Activated naive CD8-positive, alpha-beta T cell treated with anti-CD3 and anti-CD28 coated beads, Interleukin-2, amount 50 U/mL, for 16 hours (primary cell): ENCODE measurements around the gene RTEL1.
"Not testable (repeated sequence)": the region's sequence is repeated elsewhere in the genome, so short reads cannot be mapped to it uniquely, and the experiment has no call there.

Source experiments
- DNase-seq: peaks from one replicate; pipeline ENCODE4 v3.0.0-alpha.2; 2020; ENCODE audit warnings: low read depth, low spot score

RTEL1 gene

DNA sequence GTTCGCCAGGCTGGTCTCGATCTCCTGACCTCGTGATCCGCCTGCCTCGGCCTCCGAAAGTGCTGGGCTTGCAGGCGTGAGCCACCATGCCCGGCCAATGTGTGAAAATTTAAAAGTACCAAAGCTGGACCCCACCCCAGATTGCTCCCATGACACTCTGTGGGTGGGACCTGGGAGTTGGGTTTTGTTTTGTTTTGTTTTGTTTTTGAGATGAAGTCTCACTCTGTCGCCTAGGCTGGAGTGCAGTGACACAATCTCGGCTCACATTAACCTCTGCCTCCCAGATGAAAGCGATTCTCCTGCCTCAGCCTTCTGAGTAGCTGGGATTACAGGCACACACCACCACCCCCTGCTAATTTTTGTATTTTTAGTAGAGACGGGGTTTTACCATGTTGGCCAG is 13.6 kb downstream of the RTEL1 start:
- DNase-seq = not testable (repeated sequence)

DNA sequence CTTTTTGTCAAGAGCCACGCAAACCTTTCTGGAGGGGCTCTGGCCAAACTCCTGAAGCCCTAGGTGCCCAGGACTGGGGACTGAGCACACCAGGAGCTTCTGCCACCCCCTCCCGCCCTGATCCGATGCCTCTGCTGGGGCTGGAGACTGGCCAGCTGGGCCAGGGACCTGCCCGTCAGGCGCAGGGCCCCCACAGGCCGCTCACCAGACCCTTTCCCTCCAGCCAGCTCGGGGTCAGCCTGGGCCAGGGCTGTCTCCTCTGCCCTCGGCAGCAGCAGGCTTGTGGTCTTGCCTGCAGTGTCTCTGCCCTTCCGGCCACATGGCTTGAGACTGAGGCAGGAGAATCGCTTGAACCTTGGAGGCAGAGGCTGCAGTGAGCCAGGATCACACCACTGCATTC is 14.6 kb downstream of the RTEL1 start:
- no peak for DNase-seq

DNA sequence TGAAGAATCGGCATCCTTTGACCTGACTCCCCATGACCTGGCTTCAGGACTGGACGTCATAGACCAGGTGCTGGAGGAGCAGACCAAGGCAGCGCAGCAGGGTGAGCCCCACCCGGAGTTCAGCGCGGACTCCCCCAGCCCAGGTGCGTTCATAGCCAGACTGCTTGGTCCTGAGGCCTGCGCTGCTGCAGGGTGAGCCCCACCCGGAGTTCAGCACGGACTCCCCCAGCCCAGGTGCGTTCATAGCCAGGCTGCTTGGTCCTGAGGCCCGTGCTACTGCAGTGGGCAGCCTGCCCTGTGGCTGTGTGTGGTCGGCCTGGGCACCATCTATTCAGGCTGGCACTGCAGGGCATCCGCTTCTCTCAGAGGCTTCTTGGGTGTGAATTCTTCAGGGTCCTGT is 15.8 kb downstream of the RTEL1 start:
- no peak for DNase-seq

DNA sequence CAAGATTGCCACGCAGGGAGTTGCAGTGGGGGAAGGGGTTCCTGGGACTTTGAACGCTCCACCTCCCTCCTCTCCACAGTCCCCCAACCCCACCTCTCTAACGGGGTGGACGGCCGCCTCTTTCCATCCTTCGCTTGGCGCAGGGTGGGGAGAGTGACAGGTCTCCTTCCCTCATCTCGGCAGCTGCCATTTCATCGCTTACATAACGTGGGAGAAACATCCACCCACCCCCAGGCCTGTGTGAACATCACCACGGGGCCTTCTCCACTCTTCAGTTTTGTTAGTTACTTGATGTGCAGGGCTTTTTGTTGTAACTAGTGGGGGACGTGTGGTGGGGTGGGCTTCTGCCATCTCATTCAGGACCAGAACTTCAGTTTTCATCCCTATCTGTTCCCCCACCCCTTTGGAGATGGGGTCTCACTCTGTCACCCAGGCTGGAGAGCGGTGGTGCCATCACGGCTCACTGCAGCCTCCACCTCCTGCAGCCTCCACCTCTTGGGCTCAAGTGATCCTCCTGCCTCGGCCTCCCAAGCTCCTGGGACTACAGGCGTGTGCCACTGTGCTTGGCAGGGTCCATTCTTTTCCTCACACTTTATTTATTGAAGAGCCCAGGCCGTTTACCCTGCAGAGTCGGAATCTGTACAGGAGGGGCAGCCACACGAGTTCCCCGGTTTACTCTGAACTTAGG is 17.7 kb downstream of the RTEL1 start:
- no peak for DNase-seq

DNA sequence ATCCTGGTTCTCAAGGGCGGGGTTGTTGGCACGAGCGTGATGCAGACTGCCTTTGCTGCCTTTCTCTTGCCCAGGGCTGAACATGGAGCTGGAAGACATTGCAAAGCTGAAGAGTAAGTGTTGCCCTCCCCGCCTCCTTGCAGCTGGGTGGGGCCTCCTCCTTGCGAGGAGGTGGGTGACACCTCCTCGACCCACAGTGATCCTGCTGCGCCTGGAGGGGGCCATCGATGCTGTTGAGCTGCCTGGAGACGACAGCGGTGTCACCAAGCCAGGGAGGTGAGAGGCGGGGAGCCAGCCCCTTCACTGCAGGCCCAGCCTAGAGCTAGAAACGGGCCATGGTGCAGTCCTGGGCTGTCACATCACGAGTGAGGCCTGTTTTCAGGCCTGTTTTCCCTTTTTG is 20.0 kb downstream of the RTEL1 start:
- no peak for DNase-seq

DNA sequence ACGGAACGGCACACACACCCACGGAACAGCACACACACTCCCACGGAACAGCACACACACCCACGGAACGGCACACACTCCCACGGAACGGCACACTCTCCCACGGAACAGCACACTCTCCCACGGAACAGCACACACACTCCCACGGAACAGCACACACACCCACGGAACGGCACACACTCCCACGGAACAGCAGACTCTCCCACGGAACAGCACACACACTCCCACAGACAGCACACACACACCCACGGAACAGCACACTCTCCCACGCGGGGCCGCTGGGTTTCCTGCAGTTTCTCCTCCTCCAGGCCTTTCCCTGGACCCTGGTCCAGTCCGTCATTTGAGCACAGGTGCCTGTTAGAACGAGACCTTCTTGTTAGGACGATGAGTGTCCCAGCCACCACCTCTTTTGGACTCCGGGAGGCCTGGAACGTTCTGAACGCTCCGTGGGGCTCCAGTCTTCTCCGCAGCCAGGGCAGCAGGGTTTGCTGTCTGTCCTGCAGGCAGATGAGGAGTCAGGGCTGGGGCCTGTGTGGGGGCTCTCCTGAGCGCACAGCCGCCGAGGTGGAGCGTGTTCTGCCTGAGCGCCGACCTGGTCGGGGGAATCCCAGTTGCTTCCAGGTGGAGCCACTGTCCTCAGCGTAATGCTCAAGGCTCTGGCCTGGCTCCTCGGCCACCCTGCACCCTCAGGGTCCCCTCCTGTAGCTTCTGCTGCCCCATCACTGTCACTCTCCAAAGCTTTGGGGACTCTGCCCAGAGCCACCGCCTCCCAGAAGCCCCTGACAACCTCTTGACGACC is 20.8 kb downstream of the RTEL1 start:
- no peak for DNase-seq

DNA sequence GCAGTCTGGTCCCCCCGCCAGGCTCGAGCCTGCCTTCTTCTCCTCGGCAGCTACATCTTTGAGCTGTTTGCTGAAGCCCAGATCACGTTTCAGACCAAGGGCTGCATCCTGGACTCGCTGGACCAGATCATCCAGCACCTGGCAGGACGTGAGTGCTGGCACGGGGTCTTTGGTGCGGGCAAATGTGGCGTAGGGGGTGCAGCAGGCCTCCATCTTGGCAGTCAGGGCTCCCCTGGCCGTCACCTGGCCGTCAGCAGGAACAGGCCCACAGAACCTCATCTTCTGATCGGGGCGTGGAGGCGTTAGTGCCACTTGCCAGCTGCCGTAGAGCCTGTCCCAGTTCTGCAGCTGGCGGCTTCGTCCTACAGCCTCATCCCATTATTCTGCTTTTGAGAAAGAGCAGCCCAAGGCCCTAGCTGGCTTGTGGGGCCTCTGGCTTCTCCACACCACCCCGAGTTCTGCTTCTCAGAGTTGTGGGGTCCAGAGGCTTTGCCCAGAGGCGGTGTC is 21.7 kb downstream of the RTEL1 start:
- DNase-seq = no peak

DNA sequence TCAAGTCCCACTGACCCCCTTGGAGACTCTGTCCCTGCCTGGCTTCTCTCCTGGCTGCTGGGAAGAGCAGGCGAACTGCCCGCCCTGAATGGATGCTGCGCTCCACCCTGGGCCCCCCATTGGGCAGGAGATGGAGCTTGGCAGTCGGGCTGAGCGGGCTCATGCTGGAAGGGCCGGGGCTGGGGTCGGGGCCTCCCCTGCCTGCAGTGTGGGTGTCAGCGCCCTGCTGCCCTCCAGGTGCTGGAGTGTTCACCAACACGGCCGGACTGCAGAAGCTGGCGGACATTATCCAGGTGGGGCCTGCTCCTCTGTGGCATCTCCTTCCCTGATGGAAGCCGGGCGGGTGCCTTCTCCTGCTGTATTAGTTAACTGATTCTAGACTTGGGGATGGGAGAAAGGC is 22.3 kb downstream of the RTEL1 start:
- no peak for DNase-seq

DNA sequence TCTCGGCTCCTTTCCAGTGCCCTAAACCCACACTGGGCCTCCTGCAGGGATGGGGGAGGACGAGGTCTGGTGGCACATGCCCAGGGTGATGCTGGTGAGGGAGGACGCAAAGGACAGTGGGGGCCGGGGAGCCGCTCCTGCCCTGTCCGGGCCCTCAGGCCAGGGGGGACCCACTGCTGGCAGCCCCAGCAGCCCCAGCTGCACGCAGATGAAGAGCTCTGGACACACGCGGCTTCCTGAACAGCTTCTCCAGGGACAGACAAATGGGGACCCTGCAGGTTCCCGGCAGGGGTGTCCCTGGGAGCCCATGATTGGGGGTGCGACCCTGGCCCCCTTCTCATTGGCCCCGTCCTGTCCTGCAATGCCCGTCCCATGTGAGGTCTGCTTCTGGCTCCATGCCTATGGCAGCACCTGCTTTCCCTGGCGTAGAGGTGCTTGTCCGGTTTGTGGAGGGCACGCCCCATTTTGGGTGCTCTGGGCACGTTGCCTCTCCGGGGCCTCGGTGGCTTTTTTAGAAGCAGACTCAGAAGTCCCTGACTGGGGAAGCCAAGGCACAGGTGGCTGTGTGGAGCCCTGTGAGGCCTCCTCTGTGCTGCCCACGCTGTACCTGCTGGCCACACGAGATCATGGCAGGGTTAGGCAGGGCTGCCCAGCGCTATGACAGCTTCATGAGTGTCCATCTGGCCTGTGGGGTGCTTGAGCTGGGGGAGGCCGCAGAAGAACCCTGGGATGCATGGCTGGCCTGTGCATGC is 22.9 kb downstream of the RTEL1 start:
- DNase-seq = no peak

DNA sequence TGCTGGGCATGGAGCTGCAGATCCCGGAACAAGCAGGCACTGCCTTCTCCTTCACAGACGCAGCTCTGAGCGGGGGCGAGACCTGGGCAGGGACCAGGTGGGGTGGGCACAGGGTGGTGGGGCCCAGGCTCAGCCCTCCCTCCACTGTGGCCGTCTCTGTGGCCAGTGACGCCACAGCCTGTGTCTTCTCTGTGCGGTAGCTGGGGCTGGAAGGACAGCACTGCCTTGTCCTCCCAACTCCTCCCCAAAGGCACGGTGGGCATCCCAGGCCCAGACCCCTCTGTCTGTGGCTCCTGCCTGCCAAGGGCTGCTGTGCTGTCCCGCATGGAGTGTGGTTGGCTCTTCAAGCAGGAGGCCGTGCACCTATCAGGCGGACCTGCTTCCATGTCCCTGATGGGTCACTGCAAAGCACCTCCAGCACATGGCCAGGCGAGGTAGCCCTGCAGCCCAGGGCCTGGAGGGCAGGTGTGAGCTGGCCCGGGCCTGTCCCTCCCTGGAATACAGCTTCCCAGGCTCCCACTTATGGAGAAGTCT is 23.6 kb downstream of the RTEL1 start:
- no peak for DNase-seq

DNA sequence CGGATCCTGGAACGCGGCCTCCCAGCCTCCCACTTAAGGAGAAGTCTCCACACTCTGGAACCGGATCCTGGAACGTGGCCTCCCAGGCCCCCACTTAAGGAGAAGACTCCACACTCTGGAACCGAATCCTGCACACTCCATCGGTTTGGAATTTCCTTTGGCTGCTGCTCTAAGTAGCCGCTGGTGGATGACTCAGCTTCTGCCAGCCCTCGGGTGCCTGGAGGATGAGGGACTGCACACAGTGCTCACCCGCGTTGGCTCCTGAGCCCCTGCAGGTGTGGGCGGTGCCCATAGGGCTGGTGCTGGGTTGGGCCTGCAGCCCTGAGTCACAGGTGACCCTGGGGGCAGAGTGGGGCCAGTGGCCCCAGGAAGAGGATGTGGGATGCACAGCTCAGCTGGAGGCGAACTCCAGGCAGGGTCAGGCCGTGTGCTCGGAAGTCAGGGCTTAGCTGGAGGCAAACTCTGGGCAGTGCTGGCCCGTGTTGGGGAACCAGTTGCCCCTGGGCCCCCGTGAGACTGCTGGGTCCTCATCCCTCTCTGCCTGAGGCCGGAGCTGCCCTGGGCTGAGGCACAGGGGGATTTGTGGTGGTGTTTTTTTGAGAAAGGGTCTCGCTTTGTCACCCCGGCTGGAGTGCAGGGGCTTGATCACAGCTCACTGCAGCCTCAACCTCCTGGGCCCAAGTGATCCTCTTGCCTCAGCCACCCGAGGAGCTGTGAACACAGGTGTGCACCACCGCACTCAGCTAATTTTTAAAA is 24.4 kb downstream of the RTEL1 start:
- DNase-seq = no peak

DNA sequence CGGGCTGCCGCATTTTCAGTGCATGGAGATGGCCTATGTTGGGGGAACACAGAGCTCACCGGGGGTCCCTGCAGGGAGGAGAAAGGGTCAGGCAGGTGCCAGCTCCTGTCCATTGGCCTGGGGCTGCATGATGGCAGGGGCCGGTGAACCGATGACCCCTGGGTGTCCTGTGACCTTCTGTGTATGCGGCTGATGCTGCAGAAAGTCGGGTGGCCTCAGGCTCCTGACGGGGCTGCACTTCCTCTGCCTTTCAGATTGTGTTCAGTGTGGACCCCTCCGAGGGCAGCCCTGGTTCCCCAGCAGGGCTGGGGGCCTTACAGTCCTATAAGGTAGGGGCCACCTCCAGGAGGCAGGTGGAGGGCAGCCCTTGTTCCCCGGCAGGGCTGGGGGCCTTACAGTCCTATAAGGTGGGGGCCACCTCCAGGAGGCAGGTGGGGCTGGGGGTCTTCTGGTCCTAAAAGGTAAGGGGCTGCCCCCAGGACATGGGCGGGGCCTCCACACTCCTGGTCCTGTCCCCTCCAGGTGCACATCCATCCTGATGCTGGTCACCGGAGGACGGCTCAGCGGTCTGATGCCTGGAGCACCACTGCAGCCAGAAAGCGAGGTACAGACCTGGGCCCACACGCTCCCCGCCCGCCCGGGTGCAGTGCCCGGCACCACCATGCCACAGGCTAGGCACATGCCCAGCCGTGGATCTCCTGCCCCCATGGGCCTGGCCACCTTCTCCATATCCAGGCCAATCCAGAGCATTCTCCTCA is 27.3 kb downstream of the RTEL1 start:
- DNase-seq = no peak

DNA sequence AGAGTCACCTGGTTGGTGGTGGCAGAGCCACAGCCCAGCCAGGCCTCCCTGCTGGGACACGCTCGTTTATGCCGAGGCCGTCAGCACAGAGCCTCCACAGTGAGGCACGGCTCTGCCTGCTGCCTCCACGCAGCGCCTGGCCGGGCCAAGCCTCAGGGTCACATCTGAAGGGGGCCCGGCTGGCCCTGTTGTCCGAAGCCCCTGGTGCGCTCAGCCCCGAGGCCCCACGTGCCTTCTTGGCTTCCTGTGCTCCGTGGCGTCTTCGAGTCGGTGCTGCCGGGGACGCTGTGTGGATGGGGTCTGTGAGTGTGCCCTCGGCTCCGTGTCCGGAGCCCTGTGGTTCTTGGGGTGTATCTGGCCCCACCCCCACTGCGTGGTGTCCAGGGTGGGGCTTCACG is 28.0 kb downstream of the RTEL1 start:
- no peak for DNase-seq

DNA sequence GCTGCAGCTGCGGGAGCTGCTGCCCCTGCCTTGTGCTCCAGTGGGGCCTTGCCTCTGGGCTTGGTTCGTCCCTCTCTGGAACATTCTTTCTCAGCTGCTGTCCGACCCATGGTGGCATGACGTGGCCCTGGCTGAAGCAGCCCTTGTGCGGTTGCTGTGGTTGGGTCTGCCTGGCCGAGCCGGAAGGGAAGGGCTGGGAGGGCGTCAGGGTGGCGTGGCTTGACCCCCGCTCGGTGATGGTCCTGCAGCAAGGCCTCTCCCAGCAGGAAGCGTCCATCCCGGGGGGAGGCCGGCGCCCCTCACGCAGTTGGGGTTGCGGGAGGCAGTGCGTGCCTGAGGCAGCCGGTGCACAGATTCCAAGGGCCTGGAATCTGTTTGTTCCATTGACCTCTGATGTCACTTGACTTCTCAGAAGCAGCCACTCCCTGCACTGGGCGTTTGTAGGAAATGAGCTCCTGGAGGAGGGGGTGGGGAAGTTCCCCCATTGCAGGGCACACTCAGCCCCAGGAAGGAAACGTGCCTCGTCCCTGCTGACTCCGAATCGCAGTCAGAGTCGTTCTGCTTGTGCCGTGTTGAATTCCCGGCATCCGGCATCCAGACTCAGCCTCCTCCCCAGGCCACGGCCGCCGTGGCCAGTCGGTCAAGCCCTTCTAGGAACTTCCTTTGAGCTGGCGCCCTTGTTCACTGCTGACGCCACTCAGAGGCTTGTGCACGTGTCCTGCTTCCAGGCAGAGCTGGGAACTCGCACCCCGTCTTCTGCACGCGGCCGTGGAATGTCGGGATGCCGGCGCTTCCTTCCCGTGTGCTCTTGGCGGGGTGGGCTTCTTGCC is 28.6 kb downstream of the RTEL1 start:
- peak; percentile 27 for DNase-seq

DNA sequence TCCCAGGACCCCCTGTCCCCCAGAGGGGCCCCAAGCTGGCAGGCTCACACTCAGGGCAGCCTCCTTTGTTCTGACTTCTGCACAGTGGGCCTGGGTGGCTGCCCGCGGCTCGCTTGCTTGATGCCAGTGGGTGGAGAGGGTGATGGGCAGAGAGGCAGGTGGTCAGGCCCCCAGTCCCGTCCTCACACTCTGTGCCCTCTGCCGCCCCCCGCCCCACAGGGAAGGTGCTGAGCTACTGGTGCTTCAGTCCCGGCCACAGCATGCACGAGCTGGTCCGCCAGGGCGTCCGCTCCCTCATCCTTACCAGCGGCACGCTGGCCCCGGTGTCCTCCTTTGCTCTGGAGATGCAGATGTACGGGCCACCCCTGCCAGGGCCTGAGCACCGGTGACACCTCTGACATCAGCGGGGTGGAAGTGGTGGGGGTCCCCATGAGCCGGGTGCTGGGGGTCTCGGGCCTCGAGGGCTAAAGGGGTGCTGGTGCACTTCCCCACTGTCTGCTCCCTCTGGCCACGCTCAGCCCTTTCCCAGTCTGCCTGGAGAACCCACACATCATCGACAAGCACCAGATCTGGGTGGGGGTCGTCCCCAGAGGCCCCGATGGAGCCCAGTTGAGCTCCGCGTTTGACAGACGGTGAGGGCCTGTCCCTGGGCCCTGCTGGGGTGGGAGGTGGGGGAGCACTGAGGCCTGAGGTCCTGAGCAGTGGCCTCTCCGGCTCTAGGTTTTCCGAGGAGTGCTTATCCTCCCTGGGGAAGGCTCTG is 29.5 kb downstream of the RTEL1 start:
- no peak for DNase-seq

DNA sequence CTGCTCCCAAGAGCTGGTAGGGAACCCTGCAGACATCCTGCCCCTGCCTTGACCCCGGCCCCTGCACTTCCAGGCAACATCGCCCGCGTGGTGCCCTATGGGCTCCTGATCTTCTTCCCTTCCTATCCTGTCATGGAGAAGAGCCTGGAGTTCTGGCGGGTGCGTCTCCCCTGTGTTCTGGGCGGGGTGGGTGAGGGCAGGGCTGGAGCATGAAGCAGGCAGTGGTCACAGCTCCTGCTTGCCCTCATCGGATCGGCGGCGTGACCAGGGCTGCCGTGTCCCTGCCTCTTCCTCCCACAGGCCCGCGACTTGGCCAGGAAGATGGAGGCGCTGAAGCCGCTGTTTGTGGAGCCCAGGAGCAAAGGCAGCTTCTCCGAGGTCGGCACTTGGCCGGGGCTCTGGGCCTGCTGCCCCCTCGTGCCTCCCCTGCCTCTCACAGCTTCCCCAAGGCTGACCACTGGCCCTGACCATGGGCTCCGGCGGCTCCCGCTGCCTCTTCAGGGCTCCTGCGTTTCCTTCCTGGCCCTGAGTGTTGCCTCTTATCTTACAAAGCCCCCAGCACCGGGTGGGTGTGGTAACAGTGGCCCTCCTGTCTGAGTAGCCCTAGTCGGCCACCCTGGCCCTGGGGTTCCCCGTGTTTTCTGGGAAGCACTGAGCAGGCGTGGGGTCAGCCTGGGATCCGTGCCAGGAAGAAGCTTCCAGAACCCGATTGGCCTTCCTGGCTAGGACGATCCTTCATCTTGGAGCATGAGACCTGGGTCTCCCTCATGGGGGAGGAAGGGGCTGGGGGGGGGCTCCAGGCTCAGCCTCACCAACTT is 30.3 kb downstream of the RTEL1 start:
- no peak for DNase-seq

DNA sequence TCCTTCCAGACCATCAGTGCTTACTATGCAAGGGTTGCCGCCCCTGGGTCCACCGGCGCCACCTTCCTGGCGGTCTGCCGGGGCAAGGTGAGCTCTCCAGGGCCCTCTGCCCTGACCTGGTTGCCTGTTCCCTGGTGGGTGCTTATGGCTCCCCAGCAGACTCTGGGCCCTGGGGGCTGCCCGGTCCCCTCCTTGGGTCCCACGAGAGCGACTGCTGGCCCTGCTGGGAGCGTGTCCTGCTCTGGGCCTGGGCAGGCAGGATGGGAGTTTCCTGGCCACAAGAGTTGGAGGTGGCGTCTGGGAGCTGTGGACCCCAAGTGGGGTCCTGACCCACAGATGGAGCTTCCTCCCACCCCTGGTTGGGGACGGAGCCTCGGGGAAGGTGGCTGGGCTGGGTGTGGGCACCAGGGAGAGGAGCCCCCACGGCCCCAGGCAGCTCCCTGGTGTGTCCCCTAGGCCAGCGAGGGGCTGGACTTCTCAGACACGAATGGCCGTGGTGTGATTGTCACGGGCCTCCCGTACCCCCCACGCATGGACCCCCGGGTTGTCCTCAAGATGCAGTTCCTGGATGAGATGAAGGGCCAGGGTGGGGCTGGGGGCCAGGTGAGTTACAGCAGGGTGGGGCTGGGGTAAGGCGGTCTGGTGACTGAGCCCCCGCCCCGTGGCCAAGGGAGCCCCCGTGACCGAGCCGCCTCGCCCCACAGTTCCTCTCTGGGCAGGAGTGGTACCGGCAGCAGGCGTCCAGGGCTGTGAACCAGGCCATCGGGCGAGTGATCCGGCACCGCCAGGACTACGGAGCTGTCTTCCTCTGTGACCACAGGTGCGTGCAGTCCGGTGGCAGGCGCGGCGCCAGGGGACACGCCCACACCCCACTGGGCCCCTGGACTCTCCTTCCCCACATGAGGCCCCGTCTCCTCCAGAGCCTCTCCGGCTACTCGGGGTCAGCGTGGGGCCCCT is 31.2 kb downstream of the RTEL1 start:
- no peak for DNase-seq
